SKM-1 (cell line): ENCODE results near the gene SLC6A11.

Experiments
- DNase-seq: peaks from one replicate; lab custom pipeline; 2025; ENCODE audit not compliant: unreplicated experiment; lab: John Stamatoyannopoulos, UW

Gene SLC6A11

GRCh38 chr3:10816019-10816862 is at the start of gene SLC6A11:
Gene SLC6A11 (plus strand): TSS chr3:10816228. CDS start chr3:10816266, 38 bp downstream.
- no peak for DNase-seq

- DNase-seq = no peak
These were observed 47.2 kb upstream of the SLC6A11 start for GRCh38 chr3:10768708-10769394.

- DNase-seq = no peak
These were observed 45.5 kb upstream of the SLC6A11 start for GRCh38 chr3:10770547-10770946.

- DNase-seq = no peak
These were observed 45.0 kb upstream of the SLC6A11 start for GRCh38 chr3:10770981-10771380.

GRCh38 chr3:10771486-10772270 is 44.4 kb upstream of the SLC6A11 start:
- no peak for DNase-seq

GRCh38 chr3:10772271-10773161 is 43.5 kb upstream of the SLC6A11 start:
- DNase-seq = no peak

GRCh38 chr3:10774129-10774670 is 41.8 kb upstream of the SLC6A11 start:
- DNase-seq = no peak

GRCh38 chr3:10774825-10775224 is 41.2 kb upstream of the SLC6A11 start:
- no peak for DNase-seq

GRCh38 chr3:10775259-10775658 is 40.8 kb upstream of the SLC6A11 start:
- no peak for DNase-seq

GRCh38 chr3:10775828-10776227 is 40.2 kb upstream of the SLC6A11 start:
- no peak for DNase-seq

- DNase-seq = no peak
These were observed 38.4 kb upstream of the SLC6A11 start for GRCh38 chr3:10777627-10778026.

GRCh38 chr3:10778492-10779292 is 37.3 kb upstream of the SLC6A11 start:
- no peak for DNase-seq

GRCh38 chr3:10779293-10779805 is 36.7 kb upstream of the SLC6A11 start:
- no peak for DNase-seq

GRCh38 chr3:10780243-10780642 is 35.8 kb upstream of the SLC6A11 start:
- DNase-seq = no peak

- DNase-seq = no peak
These were observed 35.1 kb upstream of the SLC6A11 start for GRCh38 chr3:10780922-10781321.

GRCh38 chr3:10781981-10782380 is 34.0 kb upstream of the SLC6A11 start:
- DNase-seq = no peak

GRCh38 chr3:10783360-10784351 is 32.4 kb upstream of the SLC6A11 start:
- DNase-seq = peak; percentile 11

- DNase-seq = no peak
These were observed 29.4 kb upstream of the SLC6A11 start for GRCh38 chr3:10786640-10787039.
